Skeletal muscle cell (primary cell): Measurements from ENCODE around the gene CALCOCO1.
"Not testable (repeated sequence)": the region's sequence is repeated elsewhere in the genome, so short reads cannot be mapped to it uniquely, and the experiment has no call there.

Experiments used
- DNase-seq: peaks from one replicate; pipeline ENCODE4 v3.0.0-alpha.2; 2010; ENCODE audit warnings: low read depth
- H3K4me3 ChIP-seq: 2 replicates; pipeline ENCODE4 v1.5.1; 2011; ENCODE audit warnings: low read depth, mild to moderate bottlenecking, control low read depth, low read length, moderate library complexity

CALCOCO1 gene

DNA sequence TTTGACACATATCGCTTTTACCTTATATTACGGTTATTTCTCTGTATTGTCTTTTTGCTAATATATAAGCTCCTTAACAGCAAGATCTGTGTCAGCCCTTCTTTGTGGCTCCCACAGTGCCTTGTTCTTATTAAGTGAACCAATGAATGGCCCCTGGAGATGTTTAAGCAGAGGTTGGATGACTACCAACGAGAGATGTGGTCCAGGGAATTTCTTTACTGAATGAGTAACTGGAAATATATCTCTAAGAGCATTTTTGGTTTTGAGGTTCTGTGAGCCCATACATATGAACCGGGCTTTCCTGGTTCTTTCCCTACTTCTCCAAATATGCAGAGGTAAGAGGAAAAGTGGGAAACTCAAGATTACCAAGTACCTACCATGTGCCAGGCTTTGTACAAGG lies 23.5 kb downstream of the CALCOCO1 start:
- H3K4me3 ChIP-seq, result no peak overlapping the region
- DNase-seq, result no peak

GRCh38 chr12:53701518-53702264 lies 25.6 kb downstream of the CALCOCO1 start:
- no peak overlapping the region for H3K4me3 ChIP-seq
- DNase-seq, result no peak

DNA sequence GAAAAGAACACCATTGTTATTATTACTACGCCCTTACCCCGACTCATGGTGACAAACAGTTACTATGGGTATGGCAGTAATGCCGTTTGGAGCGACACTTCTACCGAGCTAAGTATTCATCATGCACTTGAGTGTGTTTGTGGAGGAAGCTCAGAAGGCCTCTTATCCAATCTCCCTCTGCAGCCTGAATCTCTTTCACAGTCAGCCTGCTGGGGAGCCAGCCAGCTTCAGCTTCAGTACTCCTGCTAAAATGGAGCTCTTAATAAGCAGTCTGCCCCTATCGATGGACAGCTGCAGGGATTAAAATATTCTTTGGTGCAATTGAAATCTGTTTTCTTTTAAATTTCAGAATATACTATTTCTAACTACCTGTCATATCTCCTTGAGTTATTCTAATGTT lies 26.7 kb downstream of the CALCOCO1 start:
- no peak for DNase-seq
- no peak overlapping the region for H3K4me3 ChIP-seq

DNA sequence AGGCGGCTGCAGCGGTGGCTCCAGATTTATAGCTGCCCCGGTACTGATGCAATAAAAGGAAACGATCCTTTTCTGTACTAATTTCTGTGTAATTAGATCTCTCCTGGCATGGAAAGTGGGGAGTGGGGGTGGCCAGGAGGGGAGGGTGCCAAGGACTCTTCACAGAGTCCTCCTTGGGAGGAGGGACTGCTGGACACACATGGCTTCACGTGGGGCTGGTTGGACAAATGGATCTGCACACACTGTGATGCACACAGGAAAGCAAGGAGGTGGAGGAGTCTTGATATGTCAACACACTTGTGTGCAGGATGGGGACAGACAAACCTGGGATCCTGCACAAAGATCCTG lies 27.6 kb downstream of the CALCOCO1 start:
- DNase-seq, result no peak
- H3K4me3 ChIP-seq, result no peak overlapping the region

- no peak overlapping the region for H3K4me3 ChIP-seq
- no peak for DNase-seq
Observed at GRCh38 chr12:53698948-53699677, 28.1 kb downstream of the CALCOCO1 start.

- DNase-seq, result no peak
- no peak overlapping the region for H3K4me3 ChIP-seq
Observed at GRCh38 chr12:53696655-53697331, 30.5 kb downstream of the CALCOCO1 start.

DNA sequence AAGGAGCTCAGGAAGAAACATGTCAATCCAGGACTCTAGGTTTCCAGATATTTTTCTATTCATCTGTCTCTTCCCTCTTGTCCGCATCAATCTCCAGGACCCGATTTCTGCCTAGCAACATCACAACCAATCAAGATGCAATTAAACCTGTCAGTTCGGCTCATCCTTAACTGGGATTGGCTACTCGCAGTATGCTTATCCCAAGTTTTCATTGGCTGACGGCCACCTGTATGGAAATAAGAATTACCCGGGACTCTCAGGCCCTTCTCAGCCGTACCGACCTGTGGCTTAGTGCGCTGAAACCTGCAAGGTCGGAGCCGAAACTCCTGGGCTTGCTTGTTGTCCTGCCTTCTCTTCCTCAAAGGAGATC lies 31.0 kb downstream of the CALCOCO1 start:
- H3K4me3 ChIP-seq, result no peak overlapping the region
- peak; percentile 55 for DNase-seq

DNA sequence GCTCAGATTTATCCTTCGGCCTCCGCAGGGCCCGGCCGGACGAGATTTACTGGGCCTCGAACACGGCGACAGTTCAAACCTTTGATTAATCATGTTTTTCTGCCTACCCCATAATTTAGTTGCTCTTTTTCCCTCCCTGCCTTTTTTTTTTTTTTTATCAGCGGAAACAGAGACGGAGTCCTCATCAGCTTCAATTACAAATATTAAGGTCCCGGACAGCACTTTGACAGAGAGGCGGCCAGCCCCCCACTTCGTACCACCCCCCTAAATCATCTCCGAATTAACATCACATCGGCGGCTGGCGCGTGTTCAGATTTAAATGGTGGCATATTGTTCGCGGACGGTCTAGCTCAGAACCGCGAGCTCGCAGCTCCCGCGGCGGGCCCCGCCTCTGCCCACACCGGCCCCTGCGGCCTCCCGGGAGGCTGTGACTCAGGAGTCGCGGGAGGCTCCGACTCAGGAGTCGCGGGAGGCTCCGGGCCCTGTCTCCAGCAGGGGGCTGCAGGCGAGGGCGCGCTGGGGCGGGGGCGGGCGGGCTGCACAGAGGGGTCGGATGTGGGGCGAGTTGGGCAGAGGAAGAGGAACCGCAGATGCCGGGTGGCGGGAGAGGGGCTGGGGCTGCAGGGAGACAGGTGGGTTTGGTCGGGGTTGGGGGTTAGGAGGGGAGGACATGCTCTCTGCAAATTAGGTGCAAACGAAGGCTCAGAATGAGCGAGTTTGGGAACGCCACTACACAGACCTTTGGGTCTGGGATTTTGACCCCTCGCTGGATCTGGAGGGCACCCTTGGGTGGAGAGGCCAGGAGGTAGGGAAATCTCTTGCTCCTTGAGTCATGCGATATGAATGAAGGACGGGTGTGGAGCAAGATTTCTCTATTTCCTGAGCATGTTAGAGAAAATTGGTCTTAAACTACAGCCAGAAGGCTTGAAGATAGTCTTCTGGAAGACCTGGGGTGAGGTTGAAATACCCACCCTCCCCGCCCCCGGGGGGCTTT lies 31.8 kb downstream of the CALCOCO1 start:
- DNase-seq, result no peak
- H3K4me3 ChIP-seq, result peak overlapping the region; percentile 20

- no peak for DNase-seq
- H3K4me3 ChIP-seq, result no peak overlapping the region
Observed at GRCh38 chr12:53694756-53695151, 32.5 kb downstream of the CALCOCO1 start.

- no peak for DNase-seq
- no peak overlapping the region for H3K4me3 ChIP-seq
Observed at GRCh38 chr12:53688134-53688533, 39.1 kb downstream of the CALCOCO1 start.

GRCh38 chr12:53686436-53686835 lies 40.8 kb downstream of the CALCOCO1 start:
- DNase-seq, result no peak
- H3K4me3 ChIP-seq, result no peak overlapping the region

- no peak for DNase-seq
- no peak overlapping the region for H3K4me3 ChIP-seq
Observed at GRCh38 chr12:53684654-53685220, 42.5 kb downstream of the CALCOCO1 start.

DNA sequence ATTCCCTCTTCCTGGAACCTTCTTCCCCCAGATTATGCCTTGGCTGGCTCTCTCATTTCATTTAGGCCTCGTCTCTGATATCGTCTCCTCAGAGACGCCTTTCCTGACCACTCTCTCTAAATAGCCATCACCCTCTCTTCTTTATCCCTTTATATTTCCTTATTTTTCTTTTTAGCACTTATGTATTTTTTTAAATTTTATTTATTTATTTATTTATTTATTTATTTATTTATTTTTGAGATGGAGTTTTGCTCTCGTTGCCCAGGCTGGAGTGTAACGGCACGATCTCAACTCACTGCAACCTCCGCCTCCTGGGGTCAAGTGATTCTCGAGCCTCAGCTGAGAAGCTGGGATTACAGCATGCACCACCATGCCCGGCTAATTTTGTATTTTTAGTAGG lies 43.3 kb downstream of the CALCOCO1 start:
- no peak overlapping the region for H3K4me3 ChIP-seq
- DNase-seq, result no peak

GRCh38 chr12:53683494-53683893 lies 43.8 kb downstream of the CALCOCO1 start:
- no peak overlapping the region for H3K4me3 ChIP-seq
- DNase-seq, result no peak

DNA sequence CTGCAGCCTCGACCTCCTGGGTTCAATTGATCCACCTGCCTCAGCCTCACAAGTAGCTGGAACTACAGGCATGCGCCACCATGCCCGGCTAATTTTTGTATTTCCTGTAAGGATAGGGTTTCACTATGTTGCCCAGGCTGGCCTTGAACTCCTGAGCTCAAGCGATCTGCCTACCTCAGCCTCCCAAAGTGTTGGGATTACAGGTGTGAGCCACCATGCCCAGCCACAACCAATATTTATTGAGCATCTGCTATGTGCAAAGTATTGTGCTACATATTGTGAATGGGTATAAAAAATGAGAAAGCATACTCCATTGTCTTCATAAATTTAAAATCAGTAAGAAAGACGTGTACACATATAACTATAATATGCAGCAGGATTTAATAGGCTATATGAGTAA lies 47.2 kb downstream of the CALCOCO1 start:
- H3K4me3 ChIP-seq, DNase-seq: not testable (repeated sequence)

- DNase-seq, result no peak
- peak overlapping the region; percentile 38 for H3K4me3 ChIP-seq
Observed at GRCh38 chr12:53677800-53678148, 49.5 kb downstream of the CALCOCO1 start.

DNA sequence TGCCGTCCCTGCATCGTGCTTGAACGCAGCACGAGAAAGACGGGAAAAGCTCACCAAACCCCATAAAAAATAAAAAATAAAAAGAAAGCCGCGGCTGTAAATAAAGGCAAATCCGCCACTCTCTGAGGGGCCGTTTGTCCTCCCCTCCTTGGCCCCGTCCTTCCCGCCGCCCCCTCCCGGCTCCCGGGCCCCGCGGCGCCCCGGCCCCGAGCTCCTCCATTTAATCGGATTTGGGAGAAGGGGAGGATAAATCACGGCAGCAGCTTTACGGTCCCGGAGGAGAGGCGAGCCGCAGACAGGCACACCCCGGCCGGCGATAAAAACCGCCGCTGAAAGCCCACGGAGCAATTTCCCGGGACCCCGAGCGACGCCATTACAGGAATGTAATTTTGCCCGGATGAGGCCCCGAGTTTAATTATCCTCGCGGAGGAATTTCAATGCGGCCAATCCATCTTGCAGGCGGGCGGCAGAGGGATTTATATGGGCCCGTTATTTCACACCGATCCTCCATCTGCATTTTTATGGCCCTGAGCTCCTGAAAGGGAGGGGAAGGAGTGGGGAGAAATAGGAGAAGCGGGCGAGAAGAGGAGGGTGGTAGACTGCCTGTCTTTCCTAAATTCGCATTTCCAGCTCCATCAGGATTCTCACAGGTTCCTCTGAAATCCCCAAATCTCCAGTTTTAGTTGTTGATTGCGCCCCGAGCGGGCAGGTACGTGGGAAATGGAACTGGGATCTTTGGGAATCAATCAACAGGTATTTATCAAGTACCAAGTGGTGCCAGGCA lies 50.0 kb downstream of the CALCOCO1 start:
- peak overlapping the region; percentile 38 for H3K4me3 ChIP-seq
- DNase-seq, result no peak

GRCh38 chr12:53676656-53677015 lies 50.6 kb downstream of the CALCOCO1 start:
- H3K4me3 ChIP-seq, result peak overlapping the region; percentile 38
- no peak for DNase-seq
